SK-N-MC (cell line): Measurements from ENCODE around the gene FOXP1.

Experiments
- EZH2 ChIP-seq: fragments of 200-600 bp; sonication (generic); IDR thresholded peaks from one replicate; pipeline ENCODE4 v1.6.1; 2017; ENCODE audit warnings: antibody characterized with exemption
- FOXP2 ChIP-seq: optimal IDR thresholded peaks from 2 replicates; pipeline ENCODE3; 2011; ENCODE audit warnings: mild to moderate bottlenecking, moderate library complexity; ENCODE audit not compliant: insufficient read depth; ENCODE audit errors: extremely low read length, control extremely low read depth
- POLR2AphosphoS5 ChIP-seq: IDR thresholded peaks from 2 replicates; pipeline ENCODE4 v1.6.1; 2012; ENCODE audit warnings: mild to moderate bottlenecking, low read depth, low read length, borderline replicate concordance

DNA sequence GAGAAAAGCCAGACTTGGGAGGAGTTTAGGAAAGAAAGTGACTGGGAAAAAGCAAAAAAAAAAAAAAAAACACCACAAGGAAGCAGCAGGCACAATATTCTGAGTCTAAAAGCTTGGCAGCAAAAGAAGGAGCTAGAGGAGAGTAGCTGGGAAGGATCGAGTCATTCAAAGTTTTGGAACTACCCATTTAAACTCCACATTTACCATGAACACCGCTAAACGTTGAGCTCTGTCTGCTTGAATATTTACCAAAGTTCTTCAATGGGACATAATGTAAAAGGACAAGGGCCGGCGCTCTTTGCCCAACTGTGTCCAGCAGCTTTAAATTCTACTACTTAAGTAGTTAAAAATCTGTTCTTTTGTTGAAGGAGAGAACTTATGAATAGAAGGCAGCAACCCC is 481.9 kb downstream of the FOXP1 start:
- TF ChIP-seq EZH2 (no peak), POLR2AphosphoS5 (no peak), FOXP2 (no peak)
